Limb (tissue), 2 donors: ENCODE data around the gene GLIS1.

ENCODE experiments used
- DNase-seq, 2 donors: peaks; one replicate each; pipeline ENCODE4 v3.0.0-alpha.2; 2016; ENCODE audit errors: extremely low spot score in 2 of 2

Gene GLIS1

DNA sequence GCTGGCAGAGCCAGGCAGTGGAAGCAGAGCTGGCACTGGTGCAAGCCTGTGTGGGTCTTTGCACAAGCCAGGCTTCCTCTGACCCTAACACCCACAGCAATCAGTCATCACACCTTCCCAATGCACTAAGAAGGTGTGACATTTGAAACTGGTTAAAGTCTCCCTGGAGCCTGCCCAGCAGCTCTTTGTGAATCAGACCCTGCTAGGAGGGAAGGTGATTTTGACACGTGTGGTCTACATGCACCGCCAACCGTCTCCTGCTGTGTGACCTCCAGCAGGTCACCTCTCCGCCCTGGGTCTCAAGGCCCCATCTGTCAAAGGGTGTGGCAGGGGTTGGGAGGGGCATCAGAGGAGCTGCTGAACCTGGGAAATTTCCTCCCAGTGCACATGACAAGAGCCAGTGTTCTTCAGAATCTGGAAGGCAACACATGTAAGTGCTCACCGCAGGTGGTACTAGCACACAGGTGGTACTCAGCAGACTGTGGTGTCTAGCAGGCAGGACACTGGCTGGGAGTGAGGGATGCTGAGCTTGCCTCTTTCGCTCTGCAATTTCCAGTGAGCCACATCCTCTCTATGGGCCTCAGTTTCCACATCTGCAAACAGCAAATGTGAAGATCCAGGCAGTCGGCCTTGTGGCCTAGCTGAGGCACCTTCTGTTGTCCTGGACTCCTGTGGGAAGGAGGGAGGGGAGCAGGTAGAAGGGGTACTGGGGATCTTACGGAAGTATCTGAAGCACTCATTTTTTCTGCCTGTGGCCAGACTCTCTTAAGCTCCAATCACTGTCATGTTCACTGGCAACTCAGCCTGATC lies 156.5 kb downstream of the GLIS1 start:
- DNase-seq = peak in 1 of 2 donors; percentile 17

DNA sequence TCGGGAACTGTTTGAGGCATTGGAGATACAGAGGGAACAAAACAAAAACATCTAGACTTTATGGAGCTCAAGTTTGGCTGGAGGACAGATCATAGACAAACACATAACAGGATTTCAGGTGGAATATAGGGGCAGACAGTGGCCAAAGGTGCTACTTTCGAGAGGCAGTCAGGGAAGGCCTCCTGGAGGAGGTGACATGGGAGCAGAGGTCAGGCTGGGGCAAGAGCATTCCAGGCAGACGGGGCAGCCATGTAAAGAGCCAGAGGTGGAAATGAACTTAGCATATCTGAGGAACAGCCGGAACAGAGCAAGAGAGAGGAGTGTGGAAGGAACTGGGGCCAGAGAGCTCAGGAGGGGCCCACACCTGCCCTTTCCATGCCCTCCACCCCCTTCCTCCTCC lies 157.5 kb downstream of the GLIS1 start:
- no peak for DNase-seq

DNA sequence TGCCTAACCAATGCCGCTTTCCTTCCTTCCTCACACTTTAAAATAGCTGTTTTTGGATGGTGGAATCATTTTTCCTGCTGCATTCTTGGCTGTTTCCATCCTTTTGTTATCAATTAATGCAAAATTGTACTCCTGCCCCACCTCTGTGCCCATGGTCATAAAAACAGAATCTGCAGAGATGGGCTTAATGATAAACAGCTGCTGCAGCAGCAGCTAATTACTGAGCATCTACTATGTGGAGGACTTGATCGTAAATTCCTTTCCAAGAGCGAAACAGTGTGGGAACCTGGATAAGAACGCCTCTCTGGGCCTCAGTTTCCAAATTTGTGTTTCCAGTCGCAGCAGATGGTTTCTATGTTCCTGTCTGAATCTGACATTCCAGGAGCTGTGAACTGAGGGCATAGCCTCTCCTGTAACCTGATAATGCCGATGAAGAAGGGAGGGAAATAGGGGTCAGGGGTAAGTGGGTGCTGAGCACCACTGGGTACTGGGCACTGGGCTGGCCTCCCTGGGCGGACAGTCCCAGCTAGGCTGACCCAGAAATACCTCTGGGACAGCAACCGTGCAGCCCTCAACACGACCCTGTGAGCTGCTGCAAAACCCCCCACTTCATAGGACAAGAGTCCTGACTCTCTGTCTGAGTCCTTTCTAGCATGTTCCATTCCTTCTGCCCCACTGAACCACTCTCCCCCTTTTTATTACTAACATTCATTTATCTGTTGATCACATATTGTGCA lies 158.1 kb downstream of the GLIS1 start:
- no peak for DNase-seq

DNA sequence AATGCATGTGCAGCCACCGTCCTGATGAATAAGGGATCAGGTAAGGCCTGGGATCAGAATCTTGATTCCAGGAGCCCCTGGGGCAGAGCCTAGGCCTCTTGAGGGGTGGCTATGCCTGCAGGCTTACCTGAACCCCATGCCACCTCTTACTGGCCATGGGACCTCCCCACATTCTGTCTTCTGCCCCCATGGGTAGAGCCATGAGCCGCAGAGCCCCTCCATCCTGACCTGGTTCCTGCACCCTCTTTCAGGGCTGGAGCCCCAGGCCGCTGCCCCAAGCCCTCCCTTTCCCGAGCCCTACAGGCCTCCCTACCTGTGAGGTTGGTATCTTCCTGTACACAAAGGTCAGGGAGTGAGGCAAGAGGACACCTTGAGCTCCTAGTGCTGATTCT lies 159.0 kb downstream of the GLIS1 start:
- DNase-seq = no peak

DNA sequence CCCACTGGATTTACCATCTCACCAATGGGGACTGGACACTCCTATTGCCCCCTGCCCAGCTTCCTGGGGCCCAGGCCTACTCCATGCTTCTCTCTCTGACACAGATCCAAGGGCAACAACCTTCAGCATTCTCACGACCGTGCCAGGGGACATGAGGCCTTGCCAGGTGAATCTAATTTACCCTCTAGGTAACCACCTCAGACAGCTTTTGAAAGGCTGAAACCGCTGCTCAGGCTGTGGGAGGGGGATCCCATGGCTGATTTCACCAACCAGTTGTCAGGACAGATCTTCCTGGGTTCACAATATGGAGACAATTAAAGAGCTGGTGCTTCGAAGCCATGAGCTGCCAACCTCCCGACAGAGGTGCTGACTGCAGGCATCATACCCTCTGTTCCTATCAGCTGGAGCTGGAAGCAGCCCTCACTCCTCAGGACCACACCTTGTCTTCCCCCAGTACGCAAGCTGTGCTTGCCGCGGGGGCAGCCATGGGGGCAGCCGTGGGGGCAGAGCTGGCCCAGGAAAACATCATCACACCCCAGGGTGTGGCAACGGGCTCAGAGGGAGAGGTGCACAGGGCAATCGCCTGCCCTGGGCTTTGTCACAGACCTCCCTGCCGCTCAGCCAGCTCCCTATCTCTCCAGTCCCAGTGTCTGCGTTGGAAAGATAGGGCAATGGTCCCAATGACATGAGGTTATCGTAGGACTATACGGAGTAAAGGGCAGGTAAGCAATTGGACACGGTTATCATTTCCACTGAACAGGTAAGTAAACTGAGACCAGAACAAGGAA lies 159.5 kb downstream of the GLIS1 start:
- no peak for DNase-seq

DNA sequence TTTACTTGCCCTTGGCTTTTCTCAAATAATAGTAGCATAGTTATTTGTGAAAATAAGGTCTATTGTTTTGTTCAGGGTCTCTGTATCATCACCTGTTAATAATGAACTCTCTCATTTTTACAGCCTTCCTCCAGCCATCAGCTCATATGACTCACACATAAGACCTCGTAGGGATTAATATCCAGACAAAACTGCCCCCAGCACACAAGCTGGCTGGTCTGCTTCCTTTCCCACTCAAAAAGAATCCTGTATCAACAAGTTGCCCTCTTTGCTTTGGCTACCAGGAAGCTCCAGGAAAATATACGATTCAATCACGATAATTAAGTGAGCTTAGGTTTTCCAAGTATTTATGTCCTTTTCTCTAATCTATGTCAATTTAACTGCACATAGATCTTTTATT lies 160.6 kb downstream of the GLIS1 start:
- DNase-seq = no peak

DNA sequence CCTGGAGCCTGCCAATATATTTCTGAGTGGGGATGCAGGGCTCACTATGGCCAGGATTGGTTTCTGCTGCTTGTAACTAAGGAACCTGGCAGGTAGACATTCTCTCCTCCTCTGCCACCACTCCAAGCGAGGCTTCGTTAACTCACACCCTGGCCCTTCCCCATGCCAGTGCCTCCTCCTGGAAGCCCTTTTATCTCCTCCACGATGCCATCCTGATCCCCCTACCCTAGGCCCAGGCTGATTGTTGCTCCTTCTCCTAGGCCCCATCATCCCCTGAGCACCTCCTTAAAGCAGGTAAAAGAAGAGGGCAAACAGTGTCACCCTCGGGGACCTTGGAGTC lies 161.2 kb downstream of the GLIS1 start:
- no peak for DNase-seq

DNA sequence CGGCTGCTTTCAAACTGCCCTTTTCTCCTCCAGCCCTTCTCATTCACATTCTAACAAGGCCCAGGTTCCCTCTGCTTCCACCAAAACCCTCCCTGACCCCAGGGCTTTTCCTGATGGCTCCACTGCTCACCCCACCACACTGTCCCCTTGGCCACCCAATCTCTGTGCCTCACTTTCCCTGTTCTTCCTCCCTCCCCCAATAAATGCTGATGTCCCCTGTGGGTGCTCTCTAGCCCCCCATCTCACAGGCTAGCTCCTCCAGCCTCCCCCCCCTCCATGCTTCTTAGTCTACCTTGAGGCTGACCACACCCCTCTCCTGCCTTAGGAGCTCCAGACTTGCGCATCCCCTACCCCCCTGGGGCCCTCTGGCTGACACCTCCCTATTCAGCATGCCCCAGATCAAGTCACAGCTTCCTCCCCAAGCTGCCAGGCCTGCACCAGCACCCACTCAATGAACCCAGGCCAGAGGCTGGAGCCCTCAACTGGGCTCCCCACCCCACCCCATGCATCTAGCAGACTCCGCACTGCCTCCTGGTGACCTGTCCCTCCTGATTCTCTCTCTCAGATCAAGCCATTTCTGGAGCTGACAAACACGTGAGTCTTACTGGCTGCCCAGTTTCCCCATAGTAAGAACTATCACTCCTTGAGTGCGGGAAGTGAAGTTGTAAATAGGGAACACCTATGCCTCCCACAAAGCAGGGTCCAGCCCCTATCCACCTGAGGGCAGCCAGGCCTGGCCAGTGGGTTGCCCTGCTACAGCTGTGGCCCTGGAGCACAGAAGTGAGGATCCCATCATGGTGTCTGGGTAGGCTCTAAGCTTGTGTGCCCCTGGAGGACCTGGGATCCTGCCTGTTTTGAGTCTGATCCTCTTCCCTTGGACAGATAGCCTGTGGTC lies 161.9 kb downstream of the GLIS1 start:
- DNase-seq = peak in 1 of 2 donors; percentile 33

DNA sequence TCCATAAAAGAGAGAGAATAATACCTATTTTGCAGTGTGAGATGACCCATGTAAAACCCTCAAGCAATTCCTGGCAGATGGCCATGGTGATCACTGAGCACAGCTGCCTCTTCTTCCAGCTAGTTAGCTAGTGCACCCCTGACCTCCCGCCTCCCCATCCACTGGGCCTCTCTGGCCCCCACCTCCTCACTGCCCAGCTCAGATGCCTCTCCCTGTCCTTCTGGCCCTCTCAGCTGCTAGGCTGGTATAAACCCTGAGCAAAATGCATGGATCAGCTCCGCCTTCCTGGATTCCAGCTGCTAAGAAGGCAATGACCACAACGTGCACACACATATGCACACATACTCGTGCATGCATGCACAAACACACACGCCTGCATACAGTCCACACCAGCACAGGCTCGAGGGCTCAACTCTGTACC lies 162.6 kb downstream of the GLIS1 start:
- DNase-seq = peak in 1 of 2 donors; percentile 35

DNA sequence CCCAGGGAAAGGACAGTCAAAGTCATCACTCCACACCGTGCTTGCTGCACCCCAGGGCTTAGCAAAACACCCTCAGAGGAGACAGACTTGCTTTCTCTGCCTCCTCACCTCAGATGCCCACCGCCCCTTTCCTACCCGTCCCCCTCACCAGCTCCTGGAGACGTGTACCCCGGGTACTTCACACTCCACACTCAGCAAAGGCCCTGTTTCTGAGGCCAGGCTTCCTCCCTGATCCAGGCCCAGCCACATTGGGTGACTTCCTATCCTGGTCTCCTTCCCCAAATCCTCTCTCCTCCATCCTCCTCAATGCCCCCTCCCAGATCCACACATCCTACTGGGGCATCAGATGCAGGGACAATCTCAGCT lies 163.0 kb downstream of the GLIS1 start:
- DNase-seq = peak in 1 of 2 donors; percentile 23

DNA sequence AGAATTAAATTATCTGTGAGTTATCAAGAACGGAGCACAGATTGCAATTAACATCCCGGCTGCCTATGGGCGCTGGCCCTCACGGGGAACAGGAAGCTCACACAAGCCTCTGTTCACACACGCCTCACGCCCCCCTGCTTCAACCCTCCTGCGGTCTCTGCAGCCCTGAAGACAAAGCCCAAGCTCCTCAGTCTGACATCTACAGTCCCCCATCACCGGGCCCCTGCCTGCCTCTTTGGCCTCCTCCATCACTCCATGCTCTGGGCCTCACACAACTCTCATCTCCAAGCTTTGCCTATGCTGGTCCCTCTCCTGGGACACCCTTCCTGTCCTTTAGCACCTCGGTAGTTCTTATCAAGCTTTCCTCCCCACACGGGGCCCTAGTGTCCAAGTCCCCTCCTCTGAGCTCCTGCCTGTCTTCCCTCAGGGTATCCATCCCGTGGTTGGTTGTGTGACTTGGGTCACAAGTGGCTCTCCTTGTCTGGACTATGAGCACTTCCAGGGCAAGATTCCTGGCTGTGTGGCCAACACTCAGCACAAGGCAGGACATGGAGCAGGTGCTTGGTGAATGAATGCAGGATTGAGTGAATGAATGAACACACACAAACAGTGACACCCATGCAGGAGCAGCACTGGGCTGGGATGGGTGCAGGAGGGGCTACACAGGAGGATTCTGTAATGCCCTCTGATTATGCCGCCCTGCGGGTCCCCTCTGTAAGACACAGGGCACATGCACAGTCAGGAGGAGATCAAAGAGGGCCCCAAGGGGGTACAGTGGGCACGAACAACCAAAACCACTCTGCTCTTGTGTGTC lies 163.6 kb downstream of the GLIS1 start:
- peak in 1 of 2 donors; percentile 41 for DNase-seq

DNA sequence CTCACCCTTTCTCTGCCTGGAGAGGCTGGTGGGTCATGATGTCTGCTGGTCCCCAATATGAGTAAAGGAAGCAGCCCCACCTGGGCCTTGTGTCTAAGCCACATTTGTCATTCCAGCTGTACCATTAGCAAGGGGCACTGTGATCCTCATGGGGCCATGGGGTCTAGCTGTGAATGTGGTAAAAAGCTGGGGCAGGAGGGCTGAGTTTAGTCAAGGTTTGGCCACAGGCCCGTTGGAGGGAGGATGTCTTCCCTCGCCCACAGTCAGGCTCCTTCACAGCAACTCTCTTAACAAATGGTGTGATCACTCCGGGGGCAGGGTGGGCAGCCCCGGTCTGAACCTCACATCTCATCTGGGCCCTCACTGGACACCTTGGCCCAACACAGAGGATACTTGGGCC lies 164.3 kb downstream of the GLIS1 start:
- DNase-seq = peak in 1 of 2 donors; percentile 25

DNA sequence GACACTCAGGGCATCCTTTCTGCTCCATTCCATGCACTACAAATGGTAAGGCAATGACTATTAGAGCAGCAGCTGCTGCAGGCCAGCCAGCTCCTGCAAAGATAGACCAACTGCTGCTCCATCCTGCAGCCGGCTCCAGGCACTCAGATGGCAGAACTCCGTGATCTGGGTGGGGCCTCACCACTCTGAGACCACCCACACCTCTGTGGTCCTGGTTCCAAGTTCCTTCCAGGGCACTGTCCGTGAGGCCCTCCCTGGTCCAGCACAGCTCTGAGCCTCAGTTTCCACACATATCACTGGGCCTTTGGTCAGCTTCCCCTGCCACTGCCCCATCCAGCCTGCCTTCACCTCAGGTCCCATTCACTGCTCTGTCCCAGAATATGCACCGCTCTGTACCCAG lies 165.0 kb downstream of the GLIS1 start:
- DNase-seq = peak in 1 of 2 donors; percentile 27

DNA sequence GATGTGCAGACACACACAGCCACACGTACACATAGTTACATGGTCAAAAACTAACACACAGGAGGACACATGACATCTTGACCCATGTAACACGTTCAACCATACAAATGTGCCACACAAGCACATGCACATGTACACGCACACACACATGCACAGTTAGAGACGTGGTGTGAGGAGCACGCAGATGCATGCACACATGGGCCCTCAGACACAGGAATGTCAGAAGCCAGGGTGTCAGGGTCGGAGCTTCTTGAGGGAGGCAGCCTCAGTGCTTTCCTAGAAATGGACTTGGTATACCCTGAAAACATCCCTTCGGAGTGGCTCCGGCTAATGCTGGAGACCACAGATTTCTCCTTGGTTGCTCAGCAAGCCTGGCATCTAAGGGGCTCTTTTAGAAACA lies 165.4 kb downstream of the GLIS1 start:
- peak in 1 of 2 donors; percentile 21 for DNase-seq

DNA sequence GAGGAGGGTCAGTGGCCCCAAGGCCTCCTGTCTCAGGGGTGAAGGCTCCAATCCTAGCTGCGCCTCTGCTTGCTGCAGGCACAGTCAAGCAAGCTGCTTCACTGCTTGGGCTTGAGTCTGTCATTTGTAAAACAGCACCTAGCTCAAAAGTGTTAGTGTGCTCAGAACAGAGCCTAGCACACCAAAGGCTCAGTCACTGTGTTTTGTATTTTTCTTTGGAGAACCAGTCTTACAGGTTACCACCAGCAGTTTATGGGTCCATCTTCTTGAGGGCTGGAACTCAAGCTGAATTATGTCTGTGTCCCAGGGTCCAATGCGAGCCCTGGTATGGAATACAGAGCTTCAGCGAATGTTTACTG lies 166.2 kb downstream of the GLIS1 start:
- no peak for DNase-seq

DNA sequence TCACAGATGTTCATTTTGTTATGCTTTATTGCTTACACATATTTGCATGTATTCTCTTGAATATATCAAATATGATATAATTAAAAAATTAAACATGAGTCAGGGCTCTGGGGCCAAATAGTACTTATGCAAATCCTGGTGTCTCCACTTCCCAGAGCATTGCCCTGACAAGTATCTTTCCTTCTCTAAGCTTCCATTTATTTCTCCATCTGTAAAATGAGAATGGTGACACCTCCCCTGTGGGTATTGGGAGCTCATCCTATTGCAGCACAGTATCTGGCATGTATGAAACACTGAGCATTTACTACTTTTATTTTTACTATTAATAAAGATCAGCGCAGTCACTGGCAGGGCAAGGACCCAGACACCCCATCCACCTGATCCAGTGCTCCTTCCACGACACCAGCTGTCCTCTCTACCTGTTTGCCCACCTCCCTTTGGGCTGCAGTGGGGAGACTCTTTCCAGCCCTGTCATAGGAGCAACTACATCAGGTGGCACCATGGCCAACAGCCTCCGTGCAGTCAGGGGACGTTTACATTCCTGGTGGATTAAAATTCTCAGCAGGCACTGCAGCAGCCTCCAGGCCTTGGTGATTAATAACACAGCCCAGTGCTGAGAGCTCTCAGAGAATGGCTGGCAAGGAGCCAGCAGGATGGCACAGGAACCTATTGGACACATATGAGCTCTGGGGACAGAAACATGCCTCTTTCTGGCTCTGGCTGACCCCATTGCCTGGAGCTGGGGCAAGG lies 166.7 kb downstream of the GLIS1 start:
- peak; percentile 47 to 73 for DNase-seq

DNA sequence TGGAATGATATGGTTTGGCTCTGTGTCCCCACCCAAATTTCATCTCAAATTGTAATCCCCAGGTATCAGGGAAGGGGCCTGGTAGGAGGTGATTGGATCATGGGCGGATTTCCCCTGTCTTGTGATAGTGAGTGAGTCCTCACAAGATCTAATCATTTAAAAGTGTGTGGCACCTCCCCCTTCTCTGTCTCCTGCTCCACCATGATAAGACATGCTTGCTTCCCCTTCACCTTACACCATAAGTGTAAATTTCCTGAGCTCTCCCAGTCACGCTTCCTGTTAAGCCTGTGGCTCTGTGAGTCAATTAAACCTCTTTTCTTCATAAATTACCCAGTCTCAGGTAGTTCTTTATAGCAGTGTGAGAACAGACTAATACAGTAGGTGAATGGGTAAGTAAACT lies 170.4 kb downstream of the GLIS1 start:
- no peak for DNase-seq

DNA sequence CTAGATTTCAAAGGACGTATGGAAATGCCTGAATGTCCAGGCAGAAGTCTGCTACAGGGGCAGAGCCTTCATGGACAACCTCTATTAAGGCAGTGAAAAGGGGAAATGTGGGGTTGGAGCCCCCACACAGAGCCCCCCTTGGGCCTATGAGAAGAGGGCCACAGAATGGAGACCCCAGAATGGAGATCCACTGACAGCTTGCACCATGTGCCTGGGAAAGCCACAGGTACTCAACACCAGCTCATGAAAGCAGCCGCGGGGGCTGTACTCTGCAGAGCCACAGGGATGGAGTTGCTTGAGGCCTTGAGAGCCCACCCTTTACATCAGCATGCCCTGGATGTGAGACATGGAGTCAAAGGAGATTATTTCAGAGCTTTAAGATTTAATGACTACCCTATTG lies 171.1 kb downstream of the GLIS1 start:
- DNase-seq = no peak

DNA sequence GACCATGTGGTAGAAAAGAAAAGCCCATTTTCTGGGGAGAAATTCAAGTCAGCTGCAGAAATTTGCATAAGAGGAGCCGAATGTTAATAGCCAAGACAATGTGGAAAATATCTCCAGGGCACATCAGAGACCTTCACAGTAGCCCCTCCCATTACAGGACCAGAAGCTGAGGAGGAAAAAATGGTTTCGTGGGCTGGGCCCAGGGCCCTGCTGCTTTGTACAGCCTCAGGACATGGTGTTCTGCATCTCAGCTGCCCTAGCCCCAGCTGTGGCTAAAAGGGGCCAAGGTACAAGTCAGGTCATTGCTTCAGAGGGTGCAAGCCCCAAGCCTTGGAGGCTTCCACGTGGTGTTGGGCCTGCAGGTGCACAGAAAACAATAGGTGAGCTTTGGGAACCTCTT lies 171.5 kb downstream of the GLIS1 start:
- DNase-seq = no peak

DNA sequence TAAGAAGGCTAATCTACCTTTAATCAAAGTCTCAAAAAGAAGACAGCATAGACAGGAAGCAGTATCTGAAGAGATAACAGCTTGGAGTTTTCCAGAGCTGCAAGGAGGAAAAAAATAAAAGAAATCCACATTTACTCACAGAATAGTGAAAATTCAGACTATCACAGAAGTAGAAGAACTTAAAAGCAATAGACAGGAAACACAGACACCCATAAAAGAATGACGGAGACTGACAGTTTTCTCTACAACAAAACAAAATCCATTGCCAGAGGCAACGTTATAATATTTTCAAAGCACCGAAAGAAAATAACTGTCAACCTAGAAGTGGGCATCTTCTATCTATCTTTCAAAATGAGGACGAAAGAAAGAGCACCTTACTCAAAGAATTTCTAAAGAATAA lies 175.4 kb downstream of the GLIS1 start:
- no peak for DNase-seq
